Measurements from ENCODE around the gene ZFYVE28. TPM values are rescaled to one million over a fixed set of nuclear protein-coding genes. Genes with fewer than 3 reads are reported as not detected.

The ZFYVE28 gene
- total RNA-seq, 1 donor from 2014 or later: 5.9 TPM

GRCh38 chr4:2289311-2289954 is 129.0 kb downstream of the ZFYVE28 start:
- Mint-ChIP-seq H3K27ac (no peak overlapping the region), H3K27me3 (no peaks in the 10 kb centered on the region), H3K9me3 (no peaks in the 10 kb centered on the region), H3K4me1 (peaks cover 19% of the 10 kb centered on the region), H3K36me3 (ENCODE audit: low read depth) (no peaks in the 10 kb centered on the region), H3K4me3 (no peak overlapping the region)
- DNase-seq (no peak), ATAC-seq (ENCODE audit: low read depth) (no peak)
- intact Hi-C loops (cut with micrococcal nuclease): no loop called here
- TF ChIP-seq CTCF (IDR thresholded peaks at IDR 0.05): no peak
- CTCF ChIA-PET: no interaction called here
- POLR2A ChIA-PET: interaction anchor here (3.2 kb wide), 1 partner anchor 27 kb away, joined by 21 read pairs; the partner anchor contains the start of gene MXD4

GRCh38 chr4:2288051-2288541 is 130.3 kb downstream of the ZFYVE28 start:
- intact Hi-C loops (cut with micrococcal nuclease): no loop called here
- no peaks in the 10 kb centered on the region for H3K9me3 Mint-ChIP-seq
- CTCF ChIA-PET: no interaction called here
- no peak for DNase-seq
- POLR2A ChIA-PET: interaction anchor here (3.2 kb wide), 1 partner anchor 26 kb away, joined by 21 read pairs; the partner anchor contains the start of gene MXD4
- no peaks in the 10 kb centered on the region for H3K27me3 Mint-ChIP-seq
- H3K4me1 Mint-ChIP-seq: peaks cover 21% of the 10 kb centered on the region
- no peak for ATAC-seq (ENCODE audit: low read depth)
- H3K27ac Mint-ChIP-seq: no peak overlapping the region
- no peaks in the 10 kb centered on the region for H3K36me3 Mint-ChIP-seq (ENCODE audit: low read depth)
- no peak overlapping the region for H3K4me3 Mint-ChIP-seq
- TF ChIP-seq CTCF (IDR thresholded peaks at IDR 0.05): no peak

DNA sequence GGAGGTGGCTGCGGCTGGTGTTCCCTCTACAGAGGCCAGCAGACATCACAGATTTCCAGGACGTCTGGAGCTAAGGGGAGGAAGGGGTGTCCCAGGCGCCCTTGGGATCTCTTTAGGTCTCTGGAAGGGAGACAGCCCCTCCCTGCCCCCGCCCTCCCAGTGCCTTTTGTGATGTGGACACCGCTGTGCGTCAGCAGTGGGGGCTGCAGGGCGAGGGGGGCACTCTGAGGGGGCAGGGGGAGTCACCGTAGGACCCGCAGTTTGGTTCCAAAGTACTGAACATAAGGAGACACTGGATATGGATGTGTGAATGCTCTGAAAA is 130.9 kb downstream of the ZFYVE28 start:
- POLR2A ChIA-PET: interaction anchor here (0.6 kb wide), 1 partner anchor 192 kb away, joined by 3 read pairs; no protein-coding TSS in a partner anchor
- intact Hi-C loops (cut with micrococcal nuclease): no loop called here
- TF ChIP-seq CTCF (IDR thresholded peaks at IDR 0.05): no peak
- Mint-ChIP-seq H3K27ac (no peak overlapping the region), H3K4me1 (peaks cover 24% of the 10 kb centered on the region), H3K4me3 (no peak overlapping the region), H3K36me3 (ENCODE audit: low read depth) (no peaks in the 10 kb centered on the region), H3K27me3 (no peaks in the 10 kb centered on the region), H3K9me3 (no peaks in the 10 kb centered on the region)
- DNase-seq: no peak
- CTCF ChIA-PET: no interaction called here
- ATAC-seq (ENCODE audit: low read depth): no peak

GRCh38 chr4:2286904-2287593 is 131.4 kb downstream of the ZFYVE28 start:
- ATAC-seq (ENCODE audit: low read depth) (no peak), DNase-seq (no peak)
- Mint-ChIP-seq H3K4me3 (no peak overlapping the region), H3K36me3 (ENCODE audit: low read depth) (no peaks in the 10 kb centered on the region), H3K9me3 (no peaks in the 10 kb centered on the region), H3K27ac (no peak overlapping the region), H3K4me1 (peaks cover 27% of the 10 kb centered on the region), H3K27me3 (no peaks in the 10 kb centered on the region)
- ChIA-PET POLR2A (interaction anchor here (0.6 kb wide), 2 partner anchors 192 to 576 kb away, joined by 3 to 10 read pairs; no protein-coding TSS in a partner anchor), CTCF (no interaction called here)
- intact Hi-C loops (cut with micrococcal nuclease): no loop called here
- TF ChIP-seq CTCF (IDR thresholded peaks at IDR 0.05): no peak

GRCh38 chr4:2285613-2286381 is 132.6 kb downstream of the ZFYVE28 start:
- no peaks in the 10 kb centered on the region for H3K36me3 Mint-ChIP-seq (ENCODE audit: low read depth)
- H3K4me3 Mint-ChIP-seq: no peak overlapping the region
- H3K4me1 Mint-ChIP-seq: peaks cover 33% of the 10 kb centered on the region
- H3K27me3 Mint-ChIP-seq: no peaks in the 10 kb centered on the region
- DNase-seq (no peak), ATAC-seq (ENCODE audit: low read depth) (no peak)
- CTCF ChIA-PET: no interaction called here
- no peak overlapping the region for H3K27ac Mint-ChIP-seq
- POLR2A ChIA-PET: interaction anchor here (0.5 kb wide), 1 partner anchor 9 kb away, joined by 3 read pairs; no protein-coding TSS in a partner anchor
- H3K9me3 Mint-ChIP-seq: no peaks in the 10 kb centered on the region
- no peak for TF ChIP-seq CTCF (IDR thresholded peaks at IDR 0.05)
- intact Hi-C loops (cut with micrococcal nuclease): no loop called here

Data from activated B cell treated with CpG ODN at 0.5 μM for 24 hours (primary cell).